Measurements from ENCODE around the gene CNOT3. TPM values are rescaled to one million over a fixed set of nuclear protein-coding genes. Genes with fewer than 3 reads are reported as not detected.
A peak's percentile ranks its signal among the peaks of the same experiment; 100 is the strongest.

The CNOT3 gene
- total and polyA plus RNA-seq, 4 donors: 23.5 to 40.4 (median 28.8) TPM

DNA sequence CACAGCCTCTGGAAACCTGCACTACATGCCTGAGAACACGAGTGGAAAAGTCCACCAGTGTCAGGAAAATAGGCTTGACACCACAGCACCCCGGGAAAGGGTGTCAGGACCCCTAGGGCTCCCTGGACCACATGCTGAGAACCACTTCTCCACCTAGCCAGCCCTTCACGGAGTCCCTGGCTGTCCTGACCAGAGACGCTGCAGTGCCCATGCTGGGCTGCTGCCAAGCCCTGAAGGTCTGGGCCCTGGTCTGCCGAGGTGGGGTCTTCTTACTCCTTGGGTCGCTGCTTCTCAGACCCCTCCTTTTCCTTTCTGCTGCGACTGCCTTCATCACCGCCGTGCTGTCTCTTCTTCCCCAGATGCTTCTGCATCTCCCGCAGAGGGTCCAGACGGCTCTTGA, 18.9 kb downstream of the CNOT3 start:
- Histone ChIP-seq H3K36me3 (ENCODE audit: control insufficient read depth in 4 of 4, insufficient read depth in 4 of 4, low read length in 4 of 4) (peaks cover 9 to 58% (median 18%) of the 10 kb centered on the region in 4 donors), H3K4me3 (no peak overlapping the region), H3K27me3 (ENCODE audit: control insufficient read depth in 3 of 3, insufficient read depth in 3 of 3, low read length in 2 of 3) (no peaks in the 10 kb centered on the region), H3K27ac (ENCODE audit: low read depth in 1 of 2, low read length in 1 of 2) (no peak overlapping the region), H3K9ac (ENCODE audit: insufficient read depth in 1 of 2, low read length in 2 of 2) (no peak overlapping the region), H3K4me1 (ENCODE audit: control insufficient read depth in 5 of 5, insufficient read depth in 5 of 5, low read length in 5 of 5) (peaks cover 4 to 20% (median 9%) of the 10 kb centered on the region in 5 donors), H3K9me3 (ENCODE audit: control insufficient read depth in 4 of 4, insufficient read depth in 3 of 4, low read length in 3 of 4) (no peaks in the 10 kb centered on the region)
- 84 to 89% methylated on average over 8 to 11 of the region's 11 CpGs for WGBS, 2 donors
- TF ChIP-seq, protein P1, sequence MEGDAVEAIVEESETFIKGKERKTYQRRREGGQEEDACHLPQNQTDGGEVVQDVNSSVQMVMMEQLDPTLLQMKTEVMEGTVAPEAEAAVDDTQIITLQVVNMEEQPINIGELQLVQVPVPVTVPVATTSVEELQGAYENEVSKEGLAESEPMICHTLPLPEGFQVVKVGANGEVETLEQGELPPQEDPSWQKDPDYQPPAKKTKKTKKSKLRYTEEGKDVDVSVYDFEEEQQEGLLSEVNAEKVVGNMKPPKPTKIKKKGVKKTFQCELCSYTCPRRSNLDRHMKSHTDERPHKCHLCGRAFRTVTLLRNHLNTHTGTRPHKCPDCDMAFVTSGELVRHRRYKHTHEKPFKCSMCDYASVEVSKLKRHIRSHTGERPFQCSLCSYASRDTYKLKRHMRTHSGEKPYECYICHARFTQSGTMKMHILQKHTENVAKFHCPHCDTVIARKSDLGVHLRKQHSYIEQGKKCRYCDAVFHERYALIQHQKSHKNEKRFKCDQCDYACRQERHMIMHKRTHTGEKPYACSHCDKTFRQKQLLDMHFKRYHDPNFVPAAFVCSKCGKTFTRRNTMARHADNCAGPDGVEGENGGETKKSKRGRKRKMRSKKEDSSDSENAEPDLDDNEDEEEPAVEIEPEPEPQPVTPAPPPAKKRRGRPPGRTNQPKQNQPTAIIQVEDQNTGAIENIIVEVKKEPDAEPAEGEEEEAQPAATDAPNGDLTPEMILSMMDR (IDR thresholded peaks at IDR 0.05; ENCODE audit: control extremely low read depth, extremely low read depth): no peak
- ATAC-seq (ENCODE audit: insufficient read depth, low FRiP score): no peak
- DNase-seq: no peak

DNA sequence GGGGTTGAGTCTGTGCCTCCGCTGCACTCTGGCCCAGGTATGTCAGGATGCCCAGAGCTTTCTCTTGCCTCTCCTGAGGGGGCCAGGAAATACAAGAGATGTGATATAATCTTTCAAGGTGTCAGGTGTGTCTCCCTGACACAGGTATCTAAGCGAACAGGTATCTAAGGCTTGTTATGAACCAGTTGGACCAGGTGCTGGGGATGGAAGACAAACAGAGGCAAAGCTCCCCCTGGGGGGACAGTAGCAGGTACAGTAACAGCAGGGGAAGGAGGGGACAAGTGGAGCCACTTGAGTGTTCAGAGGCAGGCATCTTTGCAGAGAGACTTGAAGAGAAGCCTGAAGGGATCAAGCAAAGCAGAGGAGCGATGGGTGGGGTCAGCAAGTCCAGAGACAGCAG, 19.4 kb downstream of the CNOT3 start:
- TF ChIP-seq, protein P1 (IDR thresholded peaks at IDR 0.05; ENCODE audit: control extremely low read depth, extremely low read depth): no peak
- H3K27me3 ChIP-seq (ENCODE audit: control insufficient read depth in 3 of 3, insufficient read depth in 3 of 3, low read length in 2 of 3): no peaks in the 10 kb centered on the region
- ATAC-seq (ENCODE audit: insufficient read depth, low FRiP score) (no peak), DNase-seq (no peak)
- no peaks in the 10 kb centered on the region for H3K9me3 ChIP-seq (ENCODE audit: control insufficient read depth in 4 of 4, insufficient read depth in 3 of 4, low read length in 3 of 4)
- WGBS, 2 donors: 92 to 94% methylated on average over 3 of the region's 3 CpGs
- no peak overlapping the region for H3K27ac ChIP-seq (ENCODE audit: low read depth in 1 of 2, low read length in 1 of 2)
- H3K4me1 ChIP-seq (ENCODE audit: control insufficient read depth in 5 of 5, insufficient read depth in 5 of 5, low read length in 5 of 5): peaks cover 4 to 20% (median 9%) of the 10 kb centered on the region in 5 donors
- H3K36me3 ChIP-seq (ENCODE audit: control insufficient read depth in 4 of 4, insufficient read depth in 4 of 4, low read length in 4 of 4): peaks cover 9 to 53% (median 14%) of the 10 kb centered on the region in 4 donors
- no peak overlapping the region for H3K4me3 ChIP-seq
- H3K9ac ChIP-seq (ENCODE audit: insufficient read depth in 1 of 2, low read length in 2 of 2): no peak overlapping the region

DNA sequence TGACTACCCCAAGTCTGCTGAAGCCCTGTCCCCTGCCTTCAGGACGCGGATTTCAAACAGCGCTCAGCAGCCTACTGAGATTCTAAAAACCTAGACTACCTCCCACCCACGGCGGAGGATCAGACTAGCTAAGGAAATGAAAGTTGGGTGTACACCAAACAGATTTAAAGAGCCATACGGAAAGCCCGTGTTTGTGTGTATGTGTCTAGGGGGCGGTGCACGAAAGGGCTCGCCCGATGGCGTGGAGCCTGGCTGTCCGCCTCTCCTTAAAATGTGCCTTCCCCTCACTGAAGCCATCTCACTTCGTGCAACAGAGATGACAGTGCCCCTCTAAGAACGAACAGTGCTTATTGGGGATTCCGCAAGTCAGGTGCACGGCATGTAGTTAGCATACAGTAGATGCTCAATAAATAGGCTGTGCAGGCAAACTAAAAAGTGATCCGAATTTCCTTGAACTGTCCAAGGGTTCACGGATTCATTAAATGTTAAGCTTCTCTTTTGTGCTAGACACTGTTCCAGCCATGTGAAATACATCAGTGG, 21.3 kb downstream of the CNOT3 start:
- Histone ChIP-seq H3K4me3 (peak overlapping the region; percentile 39), H3K4me1 (ENCODE audit: control insufficient read depth in 5 of 5, insufficient read depth in 5 of 5, low read length in 5 of 5) (peaks cover 7 to 20% (median 9%) of the 10 kb centered on the region in 5 donors), H3K27ac (ENCODE audit: low read depth in 1 of 2, low read length in 1 of 2) (peak overlapping the region; percentile 87 to 96), H3K27me3 (ENCODE audit: control insufficient read depth in 3 of 3, insufficient read depth in 3 of 3, low read length in 2 of 3) (no peaks in the 10 kb centered on the region), H3K36me3 (ENCODE audit: control insufficient read depth in 4 of 4, insufficient read depth in 4 of 4, low read length in 4 of 4) (peaks cover 0 to 34% (median 10%) of the 10 kb centered on the region in 4 donors), H3K9ac (ENCODE audit: insufficient read depth in 1 of 2, low read length in 2 of 2) (peak overlapping the region in 1 of 2 donors; percentile 14), H3K9me3 (ENCODE audit: control insufficient read depth in 4 of 4, insufficient read depth in 3 of 4, low read length in 3 of 4) (no peaks in the 10 kb centered on the region)
- 8 to 11% methylated on average over 19 of the region's 19 CpGs for WGBS, 2 donors
- TF ChIP-seq, protein P1 (IDR thresholded peaks at IDR 0.05; ENCODE audit: control extremely low read depth, extremely low read depth): no peak
- DNase-seq: no peak
- no peak for ATAC-seq (ENCODE audit: insufficient read depth, low FRiP score)
